Endothelial cell of umbilical vein (primary cell): ENCODE results near the gene PNKD. TPM values are rescaled to one million over a fixed set of nuclear protein-coding genes. Genes with fewer than 3 reads are reported as not detected.

Experiments
- BruUV-seq: library from RNA; stranded (reverse); fragments of 400-500 nt; replicated peaks from 2 replicates; lab custom pipeline; 2021; lab: Mats Ljungman, UMichigan
- CTCF ChIA-PET: fragments of 300-600, 350-600 bp; sonication (Branson Sonifier 250); formaldehyde crosslinking; loops from one replicate; lab custom pipeline; 2021; ENCODE audit warnings: antibody characterized with exemption, inconsistent platforms; lab: Charles Lee
- POLR2A ChIA-PET: fragments of 300-600, 350-600 bp; sonication (Branson Sonifier 250); formaldehyde crosslinking; loops from one replicate; lab custom pipeline; 2021; ENCODE audit warnings: antibody characterized with exemption, inconsistent platforms; lab: Charles Lee
- DNase-seq: peaks from one replicate; pipeline ENCODE4 v3.0.0-alpha.2; 2011; ENCODE audit warnings: low read depth, low spot score
- FAIRE-seq: peaks from 2 replicates; lab custom pipeline; 2011; peaks lifted over from hg19 to GRCh38; lab: Jason Lieb, UNC
- H2AFZ ChIP-seq: 2 replicates; pipeline ENCODE4 v1.6.0; 2012; ENCODE audit warnings: low read depth, low read length, control low read depth, inconsistent platforms
- H3K27ac ChIP-seq: 2 replicates; pipeline ENCODE4 v1.5.1; 2011; ENCODE audit warnings: low read depth, mild to moderate bottlenecking, control low read depth, low read length, moderate library complexity; ENCODE audit not compliant: insufficient read depth
- H3K27me3 ChIP-seq, 2 experiments: 2 replicates each; pipeline versions ENCODE4 v1.6.0 to v1.6.1; 2011; ENCODE audit warnings: low read length in 2 of 2, mixed read lengths in 1 of 2; ENCODE audit not compliant: control insufficient read depth in 2 of 2, insufficient read depth in 2 of 2
- H3K36me3 ChIP-seq, 2 experiments: 2 replicates in 1 of 2; 3 replicates in 1 of 2; pipeline ENCODE4 v1.5.1; 2011; ENCODE audit warnings: low read length in 2 of 2, mild to moderate bottlenecking in 1 of 2, moderate library complexity in 1 of 2; ENCODE audit not compliant: control insufficient read depth in 2 of 2, insufficient read depth in 2 of 2; ENCODE audit errors: extremely low read depth in 1 of 2
- H3K4me1 ChIP-seq: 3 replicates; pipeline ENCODE4 v1.5.1; 2011; ENCODE audit warnings: mild to moderate bottlenecking, low read length; ENCODE audit not compliant: control insufficient read depth, insufficient read depth; ENCODE audit errors: extremely low read depth
- H3K4me2 ChIP-seq: 2 replicates; pipeline ENCODE4 v1.6.1; 2011; ENCODE audit warnings: low read length, control low read depth, mixed read lengths; ENCODE audit not compliant: insufficient read depth
- H3K4me3 ChIP-seq, 3 experiments: fragments of 200-600 bp in 1 of 3; sonication (generic), shearing (Covaris generic) in 1 of 3; replicated peaks in 1 of 3; 2 replicates each; pipeline ENCODE4 v1.5.1; 2011 to 2016; ENCODE audit warnings: control low read depth in 3 of 3, low read length in 3 of 3, mild to moderate bottlenecking in 2 of 3, inconsistent platforms in 1 of 3, low read depth in 1 of 3, moderate library complexity in 1 of 3; ENCODE audit not compliant: insufficient read depth in 1 of 3
- H3K79me2 ChIP-seq: 2 replicates; pipeline ENCODE4 v1.6.0; 2012; ENCODE audit warnings: low read length, inconsistent platforms; ENCODE audit not compliant: control insufficient read depth, insufficient read depth
- H3K9ac ChIP-seq: replicated peaks from 2 replicates; pipeline ENCODE3; 2011; ENCODE audit warnings: low read length, control low read depth; ENCODE audit not compliant: insufficient read depth; ENCODE audit errors: extremely low read depth
- H3K9me1 ChIP-seq: replicated peaks from 3 replicates; pipeline ENCODE4 v1.6.0; 2011; ENCODE audit warnings: mild to moderate bottlenecking, low read length; ENCODE audit not compliant: control insufficient read depth, insufficient read depth; ENCODE audit errors: extremely low read depth
- H3K9me3 ChIP-seq: replicated peaks from 2 replicates; pipeline ENCODE4 v1.5.1; 2012; ENCODE audit warnings: low read length, inconsistent platforms; ENCODE audit not compliant: control insufficient read depth, insufficient read depth
- H4K20me1 ChIP-seq: replicated peaks from 2 replicates; pipeline ENCODE3; 2011; ENCODE audit warnings: mild to moderate bottlenecking, low read length; ENCODE audit not compliant: control insufficient read depth, insufficient read depth; ENCODE audit errors: extremely low read depth
- EZH2 ChIP-seq: IDR thresholded peaks from 2 replicates; pipeline ENCODE4 v1.6.1; 2012; ENCODE audit warnings: borderline replicate concordance, low read depth, mild to moderate bottlenecking, moderate library complexity, low read length, inconsistent platforms; ENCODE audit not compliant: severe bottlenecking
- FOS ChIP-seq: IDR thresholded peaks from 2 replicates; pipeline ENCODE4 v1.6.1; 2011; ENCODE audit warnings: mild to moderate bottlenecking, low read length, moderate library complexity, borderline replicate concordance; ENCODE audit not compliant: insufficient read depth
- JUN ChIP-seq: IDR thresholded peaks from 2 replicates; pipeline ENCODE4 v1.6.1; 2011; ENCODE audit warnings: borderline replicate concordance, low read depth; ENCODE audit not compliant: insufficient read length, insufficient read depth
- MYC ChIP-seq: IDR thresholded peaks from one replicate; pipeline ENCODE4 v1.6.1; 2011; ENCODE audit warnings: mild to moderate bottlenecking, low read depth, low read length
- dilution Hi-C: fragments of 300-500 bp; cut with MboI; formaldehyde crosslinking; loops from one replicate; pipeline ENCODE4 v1.15.0; 2019; ENCODE audit warnings: low sequenced_read_pairs; ENCODE audit not compliant: extremely low pct_ligation_motif_present
- intact Hi-C: fragments of 100-400 bp; cut with micrococcal nuclease; formaldehyde crosslinking; loops from one replicate; pipeline ENCODE4 v1.10.0; 2022
- polyA plus RNA-seq, 4 experiments: library from polyadenylated mRNA; depleted of rRNA in 3 of 4; stranded (reverse) in 3 of 4; unstranded in 1 of 4; fragments of >200 nt; gene quantifications; 2 replicates each; pipeline versions ENCODE4 v1.2.1 to v1.2.3, GENCODE V29; 2011 to 2012; ENCODE audit warnings: missing spikeins in 1 of 4
- total RNA-seq: library from RNA; stranded (reverse); gene quantifications from 2 replicates; pipeline ENCODE4 v1.2.3, GENCODE V29; 2021
- TF ChIP-seq, protein P1 (sequence below): IDR thresholded peaks from 2 replicates; pipeline ENCODE4 v1.6.1; 2011; ENCODE audit not compliant: insufficient read depth, insufficient read length

The PNKD gene
- total and polyA plus RNA-seq, 2 donors (not counting 3 experiments of a cell fraction or from before 2014, with no cell fraction given), result 56.1 to 88.3 TPM

DNA sequence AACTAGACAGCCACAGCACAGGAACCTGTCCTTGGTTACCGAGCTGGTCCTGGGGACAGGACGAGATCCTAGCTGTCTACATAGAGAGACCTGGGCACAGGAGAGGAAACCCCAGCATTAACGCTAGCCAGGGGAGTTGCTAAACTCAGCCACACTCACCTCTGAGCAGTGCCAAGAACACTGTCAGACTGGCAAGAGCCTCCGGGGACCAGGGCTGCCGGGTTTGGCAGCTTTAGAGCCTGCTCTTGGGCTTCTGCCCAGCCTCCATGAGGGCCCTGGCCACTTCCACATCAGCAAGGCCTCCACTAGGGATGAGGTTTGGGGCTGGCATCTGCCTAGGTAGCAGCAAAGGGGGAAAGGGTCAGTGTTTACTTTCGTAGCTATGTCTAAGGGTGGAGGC, 15.3 kb downstream of the PNKD start:
- Histone ChIP-seq H3K4me2 (peak overlapping the region; percentile 29), H3K79me2 (peaks cover 76% of the 10 kb centered on the region), H3K9ac (peak overlapping the region; percentile 61), H3K36me3 (peaks cover 4 to 8% of the 10 kb centered on the region in 2 experiments), H4K20me1 (no peaks in the 10 kb centered on the region), H3K4me1 (peaks cover 67% of the 10 kb centered on the region), H3K27me3 (no peaks in the 10 kb centered on the region), H3K4me3 (no peak overlapping the region), H3K9me3 (no peaks in the 10 kb centered on the region), H3K9me1 (no peaks in the 10 kb centered on the region), H2AFZ (no peak overlapping the region), H3K27ac (peak overlapping the region; percentile 88)
- no peak for DNase-seq
- no peak for FAIRE-seq
- dilution Hi-C loops, result no loop called here
- TF ChIP-seq MYC (no peak), JUN (no peak), FOS (no peak), EZH2 (no peak)
- TF ChIP-seq, protein P1, sequence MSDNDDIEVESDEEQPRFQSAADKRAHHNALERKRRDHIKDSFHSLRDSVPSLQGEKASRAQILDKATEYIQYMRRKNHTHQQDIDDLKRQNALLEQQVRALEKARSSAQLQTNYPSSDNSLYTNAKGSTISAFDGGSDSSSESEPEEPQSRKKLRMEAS, result no peak
- BruUV-seq, result no TSS peak
- intact Hi-C loops, result loop anchor here (2.0 kb wide), 1 partner anchor 283 kb away; the partner anchor contains the start of genes CNOT9 and USP37
- CTCF ChIA-PET, result interaction anchor here (0.8 to 3.2 kb wide), 6 partner anchors 11 to 402 kb away, joined by 3 to 27 read pairs (median 10); partner anchors contain the start of gene CATIP
- POLR2A ChIA-PET, result no interaction called here
